Measurements from ENCODE around the gene DCAKD.

The DCAKD gene

GRCh38 chr17:44999433-44999832 lies 52.0 kb downstream of the DCAKD start:
- no peak for DNase-seq

GRCh38 chr17:44998646-44999045 lies 52.8 kb downstream of the DCAKD start:
- DNase-seq, result no peak

GRCh38 chr17:44997733-44998520 lies 53.5 kb downstream of the DCAKD start:
- no peak for DNase-seq

GRCh38 chr17:44996304-44996703 lies 55.1 kb downstream of the DCAKD start:
- DNase-seq, result no peak

- DNase-seq, result no peak
Observed at GRCh38 chr17:44995436-44996001, 55.9 kb downstream of the DCAKD start.

- DNase-seq, result no peak
Observed at GRCh38 chr17:44992242-44992939, 59.0 kb downstream of the DCAKD start.

GRCh38 chr17:44990994-44991393 lies 60.4 kb downstream of the DCAKD start:
- no peak for DNase-seq

- no peak for DNase-seq
Observed at GRCh38 chr17:44989552-44990138, 61.8 kb downstream of the DCAKD start.

GRCh38 chr17:44988044-44988942 lies 63.1 kb downstream of the DCAKD start:
- DNase-seq, result no peak

GRCh38 chr17:44983563-44983962 lies 67.9 kb downstream of the DCAKD start:
- no peak for DNase-seq

- no peak for DNase-seq
Observed at GRCh38 chr17:44982113-44982702, 69.2 kb downstream of the DCAKD start.

- no peak for DNase-seq
Observed at GRCh38 chr17:44981221-44981968, 70.0 kb downstream of the DCAKD start.

GRCh38 chr17:44979426-44979995 lies 71.9 kb downstream of the DCAKD start:
- DNase-seq, result no peak

- no peak for DNase-seq
Observed at GRCh38 chr17:44978807-44979206, 72.6 kb downstream of the DCAKD start.

GRCh38 chr17:44977814-44978550 lies 73.5 kb downstream of the DCAKD start:
- DNase-seq, result no peak

- DNase-seq, result no peak
Observed at GRCh38 chr17:44977065-44977464, 74.4 kb downstream of the DCAKD start.

GRCh38 chr17:44976206-44976605 lies 75.2 kb downstream of the DCAKD start:
- no peak for DNase-seq
